HUES48 (cell line): ENCODE data around the gene RAB11A.

ENCODE experiments used
- H3K27ac ChIP-seq: one replicate; pipeline ENCODE4 v1.7.0; 2013; ENCODE audit warnings: low read depth, low read length, inconsistent platforms
- H3K27me3 ChIP-seq: 2 replicates; pipeline ENCODE4 v1.6.1; 2013; ENCODE audit warnings: mild to moderate bottlenecking, low read length; ENCODE audit not compliant: control insufficient read depth, insufficient read depth
- H3K36me3 ChIP-seq: 2 replicates; pipeline ENCODE4 v1.6.1; 2013; ENCODE audit warnings: low read length; ENCODE audit not compliant: control insufficient read depth, insufficient read depth
- H3K4me1 ChIP-seq: 2 replicates; pipeline ENCODE4 v1.6.1; 2013; ENCODE audit warnings: mild to moderate bottlenecking, low read length; ENCODE audit not compliant: control insufficient read depth, insufficient read depth
- H3K4me3 ChIP-seq: 2 replicates; pipeline ENCODE4 v1.5.1; 2013; ENCODE audit warnings: mild to moderate bottlenecking, low read depth, low read length
- H3K9ac ChIP-seq: 2 replicates; pipeline ENCODE4 v1.6.1; 2013; ENCODE audit warnings: mild to moderate bottlenecking, low read depth, low read length, moderate library complexity
- H3K9me3 ChIP-seq: 2 replicates; pipeline ENCODE4 v1.6.1; 2013; ENCODE audit warnings: low read length; ENCODE audit not compliant: control insufficient read depth, insufficient read depth

The RAB11A gene

DNA sequence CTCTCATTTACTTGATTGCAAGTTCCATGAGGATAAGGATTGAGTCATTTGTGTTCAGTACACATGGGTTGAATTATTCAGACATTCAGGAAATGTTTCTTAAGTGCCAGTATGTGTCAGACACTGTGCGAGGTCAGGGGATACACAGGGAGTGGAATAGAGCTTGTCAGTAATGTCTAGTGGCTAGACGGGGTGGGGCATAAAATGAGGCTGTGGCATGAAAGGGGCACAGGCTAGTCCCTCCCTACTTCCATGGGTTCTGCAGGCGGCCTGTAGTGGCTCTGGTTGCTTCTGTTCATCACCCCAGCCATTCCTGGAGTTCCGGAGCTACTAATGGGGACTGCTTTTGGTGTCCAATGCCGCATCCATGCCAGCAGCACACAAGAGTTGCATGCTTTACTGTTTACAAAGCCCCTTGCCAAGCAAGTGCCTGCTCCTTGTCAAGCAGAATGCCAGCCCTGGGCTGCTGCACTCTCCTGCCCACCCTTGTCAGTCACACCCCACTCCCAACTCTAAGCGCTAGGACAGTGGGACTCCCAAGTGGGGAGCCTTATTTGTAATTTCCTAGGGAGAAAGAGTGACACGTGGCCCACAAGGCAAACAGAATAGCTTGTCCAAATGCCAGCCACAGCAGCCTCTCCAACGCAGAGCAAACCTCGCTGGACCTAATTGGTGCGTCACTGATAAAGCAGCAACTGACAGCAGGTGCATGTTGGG lies 70.8 kb downstream of the RAB11A start:
- Histone ChIP-seq H3K4me3 (no peak overlapping the region), H3K27ac (no peak overlapping the region), H3K9ac (no peak overlapping the region), H3K9me3 (no peaks in the 10 kb centered on the region), H3K27me3 (no peaks in the 10 kb centered on the region), H3K36me3 (no peaks in the 10 kb centered on the region), H3K4me1 (no peaks in the 10 kb centered on the region)

DNA sequence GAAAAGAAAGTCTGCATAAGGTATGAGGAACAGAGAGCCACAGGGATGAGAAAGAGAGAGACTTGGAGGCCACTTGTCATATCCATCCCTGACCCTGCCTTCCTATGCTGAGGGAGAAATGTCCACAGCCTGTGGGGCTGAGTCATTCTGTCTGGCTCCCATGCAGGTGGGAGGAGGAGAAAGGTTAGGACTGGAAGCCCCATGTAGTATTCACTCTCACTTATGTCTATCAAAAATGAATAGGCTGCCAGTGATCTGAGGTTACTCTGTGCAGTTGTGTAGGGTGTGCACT lies 71.3 kb downstream of the RAB11A start:
- Histone ChIP-seq H3K27me3 (no peaks in the 10 kb centered on the region), H3K4me3 (no peak overlapping the region), H3K9ac (no peak overlapping the region), H3K36me3 (no peaks in the 10 kb centered on the region), H3K27ac (no peak overlapping the region), H3K4me1 (no peaks in the 10 kb centered on the region), H3K9me3 (no peaks in the 10 kb centered on the region)
